GM12872 (cell line): ENCODE results near the gene CTSW.

Source experiments
- TF ChIP-seq, protein P1 (sequence below): IDR thresholded peaks from 3 replicates; pipeline ENCODE4 v1.5.1; 2011; ENCODE audit warnings: low read depth, mild to moderate bottlenecking, low read length, moderate library complexity; ENCODE audit not compliant: insufficient read depth

The CTSW gene

DNA sequence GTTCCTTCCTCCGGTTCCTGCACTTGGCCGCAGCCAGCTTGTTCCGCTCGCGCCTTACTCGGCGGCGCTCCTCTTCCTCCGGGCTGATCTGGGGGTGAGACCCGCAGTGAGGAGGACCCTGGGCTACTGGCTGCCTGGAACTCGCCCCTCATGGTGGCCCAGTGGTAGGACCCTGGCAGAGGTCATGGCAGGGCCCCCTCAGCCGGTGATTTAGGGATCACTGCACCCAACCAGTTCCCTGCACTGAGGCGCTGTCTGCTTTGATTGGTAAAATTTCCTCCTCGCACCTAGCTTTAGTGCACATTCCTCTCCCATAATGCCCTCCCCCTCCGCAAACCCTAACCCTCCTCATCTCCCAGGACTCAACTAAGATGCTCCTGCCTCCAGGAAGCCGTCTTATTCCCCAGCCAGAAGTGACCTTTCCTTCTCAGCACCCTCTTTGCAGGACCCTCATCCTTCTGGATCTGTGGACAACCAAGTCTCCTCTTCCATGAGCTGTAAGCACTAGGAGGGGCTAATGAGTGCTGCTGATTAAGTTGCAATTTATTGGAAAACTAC, 14.5 kb downstream of the CTSW start:
- TF ChIP-seq, protein P1, sequence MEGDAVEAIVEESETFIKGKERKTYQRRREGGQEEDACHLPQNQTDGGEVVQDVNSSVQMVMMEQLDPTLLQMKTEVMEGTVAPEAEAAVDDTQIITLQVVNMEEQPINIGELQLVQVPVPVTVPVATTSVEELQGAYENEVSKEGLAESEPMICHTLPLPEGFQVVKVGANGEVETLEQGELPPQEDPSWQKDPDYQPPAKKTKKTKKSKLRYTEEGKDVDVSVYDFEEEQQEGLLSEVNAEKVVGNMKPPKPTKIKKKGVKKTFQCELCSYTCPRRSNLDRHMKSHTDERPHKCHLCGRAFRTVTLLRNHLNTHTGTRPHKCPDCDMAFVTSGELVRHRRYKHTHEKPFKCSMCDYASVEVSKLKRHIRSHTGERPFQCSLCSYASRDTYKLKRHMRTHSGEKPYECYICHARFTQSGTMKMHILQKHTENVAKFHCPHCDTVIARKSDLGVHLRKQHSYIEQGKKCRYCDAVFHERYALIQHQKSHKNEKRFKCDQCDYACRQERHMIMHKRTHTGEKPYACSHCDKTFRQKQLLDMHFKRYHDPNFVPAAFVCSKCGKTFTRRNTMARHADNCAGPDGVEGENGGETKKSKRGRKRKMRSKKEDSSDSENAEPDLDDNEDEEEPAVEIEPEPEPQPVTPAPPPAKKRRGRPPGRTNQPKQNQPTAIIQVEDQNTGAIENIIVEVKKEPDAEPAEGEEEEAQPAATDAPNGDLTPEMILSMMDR, result 0 out of 3 replicates have a peak, but pooled peaks have one; percentile 2

DNA sequence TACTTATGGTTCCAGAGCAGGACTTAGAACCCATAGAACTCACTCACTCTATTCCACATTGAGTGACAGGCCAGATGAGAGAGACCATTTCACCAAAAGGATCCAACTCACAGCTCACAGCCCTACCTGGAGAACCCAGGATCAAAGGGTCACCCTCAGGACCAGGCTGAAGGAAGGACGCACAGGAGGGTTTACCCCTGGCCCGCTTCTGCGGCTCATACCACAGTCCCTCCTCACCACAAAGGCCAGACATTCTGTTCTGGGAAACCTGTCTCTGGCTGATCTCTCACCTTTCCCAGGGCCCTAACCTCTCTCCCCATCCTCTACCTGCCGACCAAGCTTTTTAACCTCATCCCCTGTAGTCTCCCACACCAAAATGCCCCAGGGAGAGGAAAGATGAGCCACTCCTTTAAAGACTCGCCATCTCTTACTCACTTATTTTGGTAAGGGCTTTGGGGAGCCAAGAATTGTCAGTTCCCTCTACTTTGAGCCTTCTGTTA, 15.9 kb downstream of the CTSW start:
- TF ChIP-seq, protein P1, result no peak

DNA sequence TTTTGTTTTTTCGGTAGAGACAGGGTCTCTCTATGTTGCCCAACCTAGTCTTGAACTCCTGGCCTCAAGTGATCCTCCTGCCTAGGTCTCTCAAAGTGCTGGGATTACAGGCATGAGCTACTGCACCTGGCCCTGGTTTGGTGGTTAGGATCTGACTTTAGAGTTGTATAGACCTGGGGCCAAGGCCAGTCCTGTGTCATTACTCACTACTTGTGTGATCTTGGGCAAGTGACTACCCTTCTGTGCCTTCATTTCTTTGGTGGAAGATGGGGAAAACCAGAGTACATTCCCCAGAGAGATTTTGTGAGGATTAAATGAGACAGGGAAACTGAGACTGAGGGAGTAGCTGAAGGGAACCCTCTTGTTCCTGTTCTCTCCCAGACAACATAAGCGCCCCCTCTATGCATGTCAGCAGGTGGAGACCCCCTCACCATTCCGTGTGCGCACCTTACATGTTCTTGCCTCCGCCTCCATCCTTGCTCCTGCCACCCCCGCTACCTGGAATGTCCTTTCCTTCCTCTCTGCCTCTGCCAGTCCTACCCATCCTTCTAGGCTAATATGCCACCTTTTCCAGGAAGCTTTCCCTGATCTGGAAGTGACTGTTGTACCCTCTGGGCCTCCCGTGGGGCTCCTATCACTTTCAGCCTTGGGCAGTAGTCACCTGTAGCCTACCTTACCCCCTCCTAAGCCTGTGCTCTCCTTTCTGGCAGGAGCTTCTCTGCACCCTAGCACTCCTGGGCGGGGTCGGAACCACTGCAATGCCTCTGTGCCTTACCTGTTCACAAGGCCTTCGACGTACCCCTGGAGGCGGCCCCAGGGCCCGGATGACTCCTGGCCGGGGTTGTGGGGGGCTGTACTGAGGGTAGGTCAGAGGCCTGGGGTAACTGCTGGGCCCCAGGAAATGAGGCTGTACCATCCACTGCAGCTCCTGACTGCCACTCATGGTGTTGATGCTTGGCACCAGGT, 16.7 kb downstream of the CTSW start:
- TF ChIP-seq, protein P1, result no peak

DNA sequence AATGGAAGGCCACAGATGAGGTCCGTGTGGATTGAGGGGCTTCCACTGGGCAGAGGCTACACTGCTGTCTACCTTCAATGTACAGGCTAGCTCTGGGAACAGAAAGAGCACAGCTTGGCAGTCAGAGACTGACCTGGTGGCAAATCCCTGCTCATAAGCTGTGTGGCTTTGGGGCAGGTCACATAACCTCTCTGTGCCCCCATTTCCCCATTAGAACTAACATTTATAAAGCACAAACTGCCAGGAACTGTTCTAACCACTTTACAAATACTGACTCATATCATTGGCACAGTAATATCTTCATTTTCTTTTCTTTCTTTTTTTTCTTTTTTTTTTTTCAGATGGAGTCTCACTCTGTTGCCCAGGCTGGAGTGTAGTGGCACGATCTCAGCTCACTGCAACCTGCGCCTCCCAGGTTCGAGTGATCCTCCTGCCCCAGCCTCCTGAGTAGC, 17.4 kb downstream of the CTSW start:
- TF ChIP-seq, protein P1, result no peak

DNA sequence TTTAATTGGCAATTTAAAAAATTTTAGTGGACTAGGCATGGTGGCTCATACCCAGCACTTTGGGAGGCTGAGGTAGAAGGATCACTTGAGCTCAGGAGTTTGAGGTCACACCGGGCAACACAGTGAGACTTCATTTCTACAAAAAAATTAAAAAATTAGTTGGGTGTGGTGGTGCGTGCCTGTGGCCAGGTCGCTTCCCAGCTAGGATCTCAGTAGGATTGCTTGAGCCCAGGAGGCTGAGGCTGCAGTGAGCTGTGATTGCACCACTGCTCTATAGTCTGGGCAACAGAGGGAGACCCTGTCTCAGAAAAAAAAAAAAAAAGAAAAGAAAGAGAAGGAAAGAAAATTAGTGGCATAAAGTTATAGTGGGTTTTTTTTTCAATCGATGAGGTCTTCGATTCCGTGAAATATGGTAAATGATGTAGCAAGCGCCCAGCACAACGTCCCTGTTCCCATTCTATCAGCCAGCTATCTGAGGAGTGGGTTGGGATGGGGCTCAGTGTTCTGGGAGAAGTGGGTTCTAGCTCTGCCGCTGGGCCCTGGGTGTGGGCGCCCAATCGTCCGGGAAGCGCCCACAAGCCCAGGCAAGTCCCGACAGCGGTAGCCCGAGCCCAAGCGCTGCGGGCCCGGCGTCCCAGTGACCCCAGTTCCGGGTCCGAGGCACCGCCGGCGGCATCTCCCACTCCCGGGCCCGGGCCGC, 19.2 kb downstream of the CTSW start:
- TF ChIP-seq, protein P1, result no peak

DNA sequence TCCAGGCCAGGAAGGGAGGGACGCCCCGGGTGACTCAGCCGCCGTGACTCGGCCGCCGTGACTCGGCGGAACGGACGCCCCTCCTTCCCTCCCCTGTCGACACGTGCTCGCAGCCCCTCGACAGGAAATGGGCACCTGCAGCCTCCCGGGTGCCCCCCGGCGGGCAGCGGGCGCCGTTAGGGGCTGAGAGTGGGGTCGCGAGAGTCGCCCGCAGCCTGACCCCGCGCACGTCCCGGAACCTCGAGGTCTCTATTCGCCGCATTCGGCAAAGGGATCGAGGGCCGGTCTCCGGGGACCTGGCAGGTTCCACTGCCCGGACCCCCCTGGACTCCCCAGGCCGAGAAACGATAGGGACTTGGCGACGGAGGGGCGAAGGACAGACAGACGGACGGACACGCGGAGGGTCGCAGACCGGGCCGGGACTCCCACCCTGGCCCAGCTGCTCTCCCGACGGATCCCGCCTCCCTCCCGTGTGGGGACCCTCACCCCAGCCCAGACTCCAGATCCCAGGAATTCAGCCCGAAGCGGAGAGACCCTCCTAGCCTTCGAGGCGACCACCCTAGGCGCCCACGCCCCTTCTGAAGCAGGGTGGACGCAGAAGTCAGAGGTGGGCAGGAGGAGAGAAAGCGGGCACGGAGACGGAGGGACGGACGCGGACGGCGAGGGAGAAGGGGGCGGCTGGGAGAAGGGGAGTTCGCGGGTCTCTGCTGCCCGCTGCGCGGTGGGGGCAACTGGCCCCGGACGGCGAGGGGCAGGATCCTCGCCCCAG, 19.9 kb downstream of the CTSW start:
- TF ChIP-seq, protein P1, result 0 out of 3 replicates have a peak, but pooled peaks have one; percentile 5
